Measurements from ENCODE around the gene CALHM1.
"Not testable (repeated sequence)": the region's sequence is repeated elsewhere in the genome, so short reads cannot be mapped to it uniquely, and the experiment has no call there.

Gene CALHM1

GRCh38 chr10:103458720-103459119 is at the start of gene CALHM1:
CALHM1 (minus strand) TSS chr10:103458900; CDS start chr10:103458751, 149 bp downstream.
- Histone ChIP-seq H3K9me3 (ENCODE audit: low read length) (peaks cover 2% of the 10 kb centered on the region), H3K27me3 (ENCODE audit: insufficient read depth, low read length) (no peaks in the 10 kb centered on the region), H3K4me3 (ENCODE audit: low read length) (no peak within 1 kb of the TSS), H3K4me1 (ENCODE audit: insufficient read depth, low read length) (peaks cover 2% of the 10 kb centered on the region), H2AFZ (ENCODE audit: low read depth, low read length) (no peak within 1 kb of the TSS), H3K36me3 (ENCODE audit: insufficient read depth, low read length) (no peaks in the 10 kb centered on the region)

DNA sequence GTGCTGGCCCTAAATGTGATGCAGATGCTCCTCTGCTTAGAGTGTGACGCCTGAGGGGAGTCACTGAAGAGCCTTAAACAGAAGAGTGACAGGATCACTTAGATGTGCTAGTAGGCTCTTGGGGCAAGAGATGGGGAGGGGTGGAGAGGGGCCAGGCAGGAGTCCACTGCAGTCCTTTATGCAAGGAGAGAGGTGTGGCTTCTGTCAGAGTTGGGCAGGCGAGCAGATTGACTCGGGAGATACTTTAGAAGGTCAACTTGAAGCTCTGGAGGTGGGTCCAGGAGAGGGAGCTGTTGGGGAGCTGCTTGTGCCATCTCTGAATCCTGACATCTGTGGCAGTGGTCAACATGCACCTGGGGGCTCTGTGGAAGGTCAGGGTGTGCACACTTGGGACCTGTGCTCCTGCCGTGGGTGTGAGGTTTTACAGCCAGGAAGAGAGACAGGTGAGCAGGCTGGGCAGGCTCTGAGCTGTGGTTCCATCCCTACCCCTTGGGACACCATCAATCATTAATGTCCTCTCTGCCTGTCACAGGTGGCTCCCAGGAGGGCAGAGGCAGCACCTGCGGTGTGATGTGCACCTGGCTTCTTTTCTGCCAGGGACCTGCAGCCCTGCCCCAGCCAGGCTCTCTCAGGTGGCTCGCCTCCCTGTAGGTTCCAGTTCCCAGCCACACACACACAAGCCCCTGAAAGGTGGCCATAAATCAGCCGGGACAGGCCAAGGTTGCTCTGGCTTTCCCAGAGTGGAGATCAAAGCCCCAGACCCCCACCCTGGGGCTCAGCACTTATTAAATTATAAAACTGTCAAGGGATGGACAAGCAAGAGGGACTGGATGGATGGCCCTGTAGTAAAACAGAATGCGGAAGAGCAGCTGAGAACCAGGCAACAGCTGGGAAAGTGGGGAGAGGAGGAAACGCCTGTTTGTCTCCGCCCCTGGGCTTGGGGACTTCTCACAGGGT is 48.8 kb upstream of the CALHM1 start:
- Histone ChIP-seq H3K36me3 (ENCODE audit: insufficient read depth, low read length) (no peaks in the 10 kb centered on the region), H3K4me1 (ENCODE audit: insufficient read depth, low read length) (peaks cover 2% of the 10 kb centered on the region), H3K4me3 (ENCODE audit: low read length) (no peak overlapping the region), H3K9me3 (ENCODE audit: low read length) (no peaks in the 10 kb centered on the region), H2AFZ (ENCODE audit: low read depth, low read length) (no peak overlapping the region), H3K27me3 (ENCODE audit: insufficient read depth, low read length) (peaks cover 10% of the 10 kb centered on the region)

- peaks cover 8% of the 10 kb centered on the region for H3K27me3 ChIP-seq (ENCODE audit: insufficient read depth, low read length)
- no peaks in the 10 kb centered on the region for H3K36me3 ChIP-seq (ENCODE audit: insufficient read depth, low read length)
- H3K4me1 ChIP-seq (ENCODE audit: insufficient read depth, low read length) = peaks cover 3% of the 10 kb centered on the region
- no peak overlapping the region for H2AFZ ChIP-seq (ENCODE audit: low read depth, low read length)
- H3K9me3 ChIP-seq (ENCODE audit: low read length) = no peaks in the 10 kb centered on the region
- no peak overlapping the region for H3K4me3 ChIP-seq (ENCODE audit: low read length)
Observed at GRCh38 chr10:103506061-103506460, 47.4 kb upstream of the CALHM1 start.

GRCh38 chr10:103504181-103504783 is 45.6 kb upstream of the CALHM1 start:
- Histone ChIP-seq H3K4me3 (ENCODE audit: low read length) (no peak overlapping the region), H3K4me1 (ENCODE audit: insufficient read depth, low read length) (peaks cover 5% of the 10 kb centered on the region), H3K9me3 (ENCODE audit: low read length) (no peaks in the 10 kb centered on the region), H3K27me3 (ENCODE audit: insufficient read depth, low read length) (peaks cover 15% of the 10 kb centered on the region), H3K36me3 (ENCODE audit: insufficient read depth, low read length) (no peaks in the 10 kb centered on the region), H2AFZ (ENCODE audit: low read depth, low read length) (no peak overlapping the region)

GRCh38 chr10:103503777-103504176 is 45.1 kb upstream of the CALHM1 start:
- H3K4me1 ChIP-seq (ENCODE audit: insufficient read depth, low read length); H2AFZ ChIP-seq (ENCODE audit: low read depth, low read length); H3K36me3 ChIP-seq (ENCODE audit: insufficient read depth, low read length); H3K9me3 ChIP-seq (ENCODE audit: low read length); H3K4me3 ChIP-seq (ENCODE audit: low read length): not testable (repeated sequence)
- peaks cover 15% of the 10 kb centered on the region for H3K27me3 ChIP-seq (ENCODE audit: insufficient read depth, low read length)

- H3K27me3 ChIP-seq (ENCODE audit: insufficient read depth, low read length) = peaks cover 15% of the 10 kb centered on the region
- no peak overlapping the region for H2AFZ ChIP-seq (ENCODE audit: low read depth, low read length)
- H3K36me3 ChIP-seq (ENCODE audit: insufficient read depth, low read length) = no peaks in the 10 kb centered on the region
- no peaks in the 10 kb centered on the region for H3K9me3 ChIP-seq (ENCODE audit: low read length)
- H3K4me1 ChIP-seq (ENCODE audit: insufficient read depth, low read length) = peaks cover 5% of the 10 kb centered on the region
- no peak overlapping the region for H3K4me3 ChIP-seq (ENCODE audit: low read length)
Observed at GRCh38 chr10:103502849-103503660, 44.4 kb upstream of the CALHM1 start.

GRCh38 chr10:103501186-103501585 is 42.5 kb upstream of the CALHM1 start:
- Histone ChIP-seq H3K9me3 (ENCODE audit: low read length) (no peaks in the 10 kb centered on the region), H2AFZ (ENCODE audit: low read depth, low read length) (no peak overlapping the region), H3K27me3 (ENCODE audit: insufficient read depth, low read length) (peaks cover 11% of the 10 kb centered on the region), H3K4me1 (ENCODE audit: insufficient read depth, low read length) (peaks cover 5% of the 10 kb centered on the region), H3K4me3 (ENCODE audit: low read length) (no peak overlapping the region), H3K36me3 (ENCODE audit: insufficient read depth, low read length) (no peaks in the 10 kb centered on the region)

DNA sequence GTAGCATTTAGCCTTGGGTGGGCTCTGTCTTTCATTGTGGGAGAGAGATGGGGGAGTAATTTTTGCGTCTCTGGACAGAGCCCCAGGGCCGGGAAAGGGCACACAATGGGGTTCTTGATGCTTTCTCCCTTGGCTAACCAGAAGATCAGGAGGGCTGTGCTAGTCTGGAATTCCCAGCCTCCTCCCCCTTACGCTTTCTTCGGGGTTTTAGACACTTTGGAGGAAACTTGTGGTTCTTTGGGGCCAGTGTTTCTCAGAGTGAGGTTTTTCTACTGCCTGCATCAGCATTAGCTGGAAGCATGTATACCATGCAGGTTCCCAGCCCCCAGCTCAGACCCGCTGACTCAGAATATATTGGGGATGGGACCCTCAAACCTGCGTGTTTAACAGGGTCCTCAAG is 41.8 kb upstream of the CALHM1 start:
- Histone ChIP-seq H3K36me3 (ENCODE audit: insufficient read depth, low read length) (no peaks in the 10 kb centered on the region), H2AFZ (ENCODE audit: low read depth, low read length) (no peak overlapping the region), H3K4me3 (ENCODE audit: low read length) (no peak overlapping the region), H3K27me3 (ENCODE audit: insufficient read depth, low read length) (peaks cover 10% of the 10 kb centered on the region), H3K4me1 (ENCODE audit: insufficient read depth, low read length) (peaks cover 5% of the 10 kb centered on the region), H3K9me3 (ENCODE audit: low read length) (no peaks in the 10 kb centered on the region)

- no peaks in the 10 kb centered on the region for H3K9me3 ChIP-seq (ENCODE audit: low read length)
- peaks cover 16% of the 10 kb centered on the region for H3K27me3 ChIP-seq (ENCODE audit: insufficient read depth, low read length)
- no peak overlapping the region for H3K4me3 ChIP-seq (ENCODE audit: low read length)
- H2AFZ ChIP-seq (ENCODE audit: low read depth, low read length) = no peak overlapping the region
- no peaks in the 10 kb centered on the region for H3K36me3 ChIP-seq (ENCODE audit: insufficient read depth, low read length)
- peaks cover 5% of the 10 kb centered on the region for H3K4me1 ChIP-seq (ENCODE audit: insufficient read depth, low read length)
Observed at GRCh38 chr10:103499881-103500280, 41.2 kb upstream of the CALHM1 start.

GRCh38 chr10:103498936-103499638 is 40.4 kb upstream of the CALHM1 start:
- no peaks in the 10 kb centered on the region for H3K9me3 ChIP-seq (ENCODE audit: low read length)
- H3K4me1 ChIP-seq (ENCODE audit: insufficient read depth, low read length) = peaks cover 11% of the 10 kb centered on the region
- H3K27me3 ChIP-seq (ENCODE audit: insufficient read depth, low read length) = peaks cover 24% of the 10 kb centered on the region

DNA sequence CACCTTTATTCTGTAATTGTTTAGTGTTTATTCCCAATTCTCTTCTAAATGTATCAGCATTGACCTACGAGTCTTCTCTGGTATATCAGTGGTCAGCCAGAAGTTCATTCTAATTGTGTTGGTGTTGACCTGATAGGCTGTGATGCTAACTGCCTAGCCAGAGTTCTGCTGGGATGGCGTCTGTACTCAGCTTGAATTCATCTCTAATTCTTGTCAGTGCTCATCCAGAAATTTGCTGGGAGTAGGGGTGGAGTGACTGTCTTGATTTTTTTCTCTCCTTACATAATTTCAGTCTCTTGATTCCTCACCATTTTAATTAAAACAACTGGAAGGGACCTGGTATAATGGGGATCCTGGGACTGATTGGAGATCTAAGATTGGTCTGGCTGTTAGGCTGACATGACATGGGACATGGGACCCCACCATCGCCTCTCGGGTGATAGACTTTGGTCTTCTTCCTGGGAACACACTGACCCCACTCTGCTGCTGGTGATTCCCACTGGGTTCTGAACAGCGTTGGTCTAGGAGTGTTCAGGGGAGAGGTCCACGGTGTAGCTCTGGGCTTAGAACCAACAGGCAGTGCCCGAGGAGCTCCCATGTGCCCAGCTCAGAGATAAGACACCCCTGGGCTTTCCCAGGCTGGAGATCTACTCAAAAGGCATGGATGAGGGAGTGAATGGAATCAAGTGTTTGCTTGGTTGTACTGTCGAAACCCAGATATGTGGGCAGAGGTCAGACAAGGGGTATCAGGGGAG is 38.6 kb upstream of the CALHM1 start:
- peaks cover 33% of the 10 kb centered on the region for H3K27me3 ChIP-seq (ENCODE audit: insufficient read depth, low read length)
- peaks cover 12% of the 10 kb centered on the region for H3K4me1 ChIP-seq (ENCODE audit: insufficient read depth, low read length)
- no peak overlapping the region for H3K4me3 ChIP-seq (ENCODE audit: low read length)
- H2AFZ ChIP-seq (ENCODE audit: low read depth, low read length) = no peak overlapping the region
- H3K36me3 ChIP-seq (ENCODE audit: insufficient read depth, low read length) = no peaks in the 10 kb centered on the region
- no peaks in the 10 kb centered on the region for H3K9me3 ChIP-seq (ENCODE audit: low read length)

More at GRCh38 chr10:103498936-103499638, 40.4 kb upstream of the CALHM1 start:
- H3K4me3 ChIP-seq (ENCODE audit: low read length) = no peak overlapping the region
- H2AFZ ChIP-seq (ENCODE audit: low read depth, low read length) = no peak overlapping the region
- H3K36me3 ChIP-seq (ENCODE audit: insufficient read depth, low read length) = no peaks in the 10 kb centered on the region

DNA sequence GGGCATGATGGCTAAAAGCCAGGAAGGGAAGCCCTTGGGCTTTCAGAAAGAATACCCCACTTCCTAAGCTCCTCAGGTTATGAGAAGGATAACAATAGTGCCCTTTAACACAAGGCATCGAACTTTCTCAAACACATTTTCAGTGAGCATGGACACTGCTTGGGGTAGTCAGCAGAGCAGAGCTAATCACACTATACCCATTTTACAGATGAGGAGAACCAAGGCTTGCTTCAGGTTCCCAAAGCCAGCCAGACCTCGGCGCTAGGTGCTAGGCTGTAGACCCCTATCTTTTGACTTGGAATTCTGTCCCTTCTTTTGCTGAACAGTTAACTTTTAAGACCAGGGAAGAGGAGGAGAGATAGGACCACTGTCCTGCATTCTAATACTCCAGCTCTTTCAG is 36.6 kb upstream of the CALHM1 start:
- Histone ChIP-seq H3K36me3 (ENCODE audit: insufficient read depth, low read length) (no peaks in the 10 kb centered on the region), H2AFZ (ENCODE audit: low read depth, low read length) (no peak overlapping the region), H3K27me3 (ENCODE audit: insufficient read depth, low read length) (peaks cover 43% of the 10 kb centered on the region), H3K4me3 (ENCODE audit: low read length) (no peak overlapping the region), H3K4me1 (ENCODE audit: insufficient read depth, low read length) (peaks cover 16% of the 10 kb centered on the region), H3K9me3 (ENCODE audit: low read length) (no peaks in the 10 kb centered on the region)

Measured in neuron (in vitro differentiated cells).